Mucosa of rectum (tissue), 2 donors: ENCODE measurements around the gene CEP112.

Experiments
- H3K27ac ChIP-seq, 2 donors: one replicate each; pipeline ENCODE4 v1.7.0; 2013; ENCODE audit warnings: inconsistent platforms in 2 of 2, low read depth in 2 of 2, low read length in 2 of 2
- H3K27me3 ChIP-seq, 2 donors: one replicate each; pipeline ENCODE4 v1.7.0; 2013; ENCODE audit warnings: low read length in 2 of 2; ENCODE audit not compliant: control insufficient read depth in 2 of 2, insufficient read depth in 2 of 2
- H3K36me3 ChIP-seq, 2 donors: one replicate each; pipeline ENCODE4 v1.7.0; 2013; ENCODE audit warnings: low read length in 2 of 2; ENCODE audit not compliant: control insufficient read depth in 2 of 2, insufficient read depth in 2 of 2
- H3K4me1 ChIP-seq, 2 donors: one replicate each; pipeline ENCODE4 v1.7.0; 2013; ENCODE audit warnings: low read length in 2 of 2, mild to moderate bottlenecking in 1 of 2; ENCODE audit not compliant: control insufficient read depth in 2 of 2, insufficient read depth in 2 of 2
- H3K4me3 ChIP-seq, 2 donors: one replicate each; pipeline ENCODE4 v1.7.0; 2013; ENCODE audit warnings: low read length in 2 of 2
- H3K9ac ChIP-seq, 2 donors: one replicate each; pipeline ENCODE4 v1.7.0; 2013; ENCODE audit warnings: low read length in 2 of 2, low read depth in 1 of 2, mild to moderate bottlenecking in 1 of 2
- H3K9me3 ChIP-seq, 2 donors: one replicate each; pipeline ENCODE4 v1.7.0; 2013; ENCODE audit warnings: low read length in 2 of 2; ENCODE audit not compliant: control insufficient read depth in 2 of 2
- donor health status: healthy.
- donor health status: Normal muscosa, but diverticular disease.

CEP112 gene

GRCh38 chr17:65617496-65617895 lies 574.4 kb downstream of the CEP112 start:
- no peaks in the 10 kb centered on the region for H3K9me3 ChIP-seq
- H3K27ac ChIP-seq = no peak overlapping the region
- no peaks in the 10 kb centered on the region for H3K27me3 ChIP-seq
- H3K9ac ChIP-seq = no peak overlapping the region
- peaks cover 0 to under 1% of the 10 kb centered on the region in 2 donors for H3K4me1 ChIP-seq
- no peaks in the 10 kb centered on the region for H3K36me3 ChIP-seq
- H3K4me3 ChIP-seq = no peak overlapping the region

GRCh38 chr17:65609749-65610148 lies 582.2 kb downstream of the CEP112 start:
- no peak overlapping the region for H3K9ac ChIP-seq
- no peaks in the 10 kb centered on the region for H3K9me3 ChIP-seq
- no peaks in the 10 kb centered on the region for H3K36me3 ChIP-seq
- no peak overlapping the region for H3K27ac ChIP-seq
- H3K4me3 ChIP-seq = no peak overlapping the region
- peaks cover 7 to 16% of the 10 kb centered on the region in 2 donors for H3K4me1 ChIP-seq
- H3K27me3 ChIP-seq = no peaks in the 10 kb centered on the region

- no peak overlapping the region for H3K4me3 ChIP-seq
- H3K27me3 ChIP-seq = no peaks in the 10 kb centered on the region
- H3K9ac ChIP-seq = no peak overlapping the region
- peaks cover 7 to 16% of the 10 kb centered on the region in 2 donors for H3K4me1 ChIP-seq
- no peaks in the 10 kb centered on the region for H3K36me3 ChIP-seq
- H3K27ac ChIP-seq = no peak overlapping the region
- no peaks in the 10 kb centered on the region for H3K9me3 ChIP-seq
Observed at GRCh38 chr17:65609286-65609685, 582.6 kb downstream of the CEP112 start.

GRCh38 chr17:65604070-65604469 lies 587.9 kb downstream of the CEP112 start:
- H3K36me3 ChIP-seq = no peaks in the 10 kb centered on the region
- no peaks in the 10 kb centered on the region for H3K4me1 ChIP-seq
- no peaks in the 10 kb centered on the region for H3K9me3 ChIP-seq
- no peak overlapping the region for H3K9ac ChIP-seq
- H3K4me3 ChIP-seq = no peak overlapping the region
- H3K27ac ChIP-seq = no peak overlapping the region
- no peaks in the 10 kb centered on the region for H3K27me3 ChIP-seq

GRCh38 chr17:65601881-65602280 lies 590.1 kb downstream of the CEP112 start:
- Histone ChIP-seq H3K9me3 (no peaks in the 10 kb centered on the region), H3K27me3 (no peaks in the 10 kb centered on the region), H3K9ac (no peak overlapping the region), H3K4me3 (no peak overlapping the region), H3K4me1 (no peaks in the 10 kb centered on the region), H3K36me3 (no peaks in the 10 kb centered on the region), H3K27ac (no peak overlapping the region)

GRCh38 chr17:65601145-65601544 lies 590.8 kb downstream of the CEP112 start:
- no peak overlapping the region for H3K4me3 ChIP-seq
- no peak overlapping the region for H3K27ac ChIP-seq
- no peaks in the 10 kb centered on the region for H3K9me3 ChIP-seq
- no peak overlapping the region for H3K9ac ChIP-seq
- H3K27me3 ChIP-seq = no peaks in the 10 kb centered on the region
- no peaks in the 10 kb centered on the region for H3K36me3 ChIP-seq
- no peaks in the 10 kb centered on the region for H3K4me1 ChIP-seq

- Histone ChIP-seq H3K9ac (no peak overlapping the region), H3K4me3 (no peak overlapping the region), H3K27ac (no peak overlapping the region), H3K9me3 (no peaks in the 10 kb centered on the region), H3K27me3 (no peaks in the 10 kb centered on the region), H3K4me1 (no peaks in the 10 kb centered on the region), H3K36me3 (no peaks in the 10 kb centered on the region)
Observed at GRCh38 chr17:65600518-65600917, 591.4 kb downstream of the CEP112 start.

- Histone ChIP-seq H3K4me3 (no peak overlapping the region), H3K36me3 (no peaks in the 10 kb centered on the region), H3K27me3 (no peaks in the 10 kb centered on the region), H3K9ac (no peak overlapping the region), H3K9me3 (no peaks in the 10 kb centered on the region), H3K4me1 (peaks cover 0 to 2% of the 10 kb centered on the region in 2 donors), H3K27ac (no peak overlapping the region)
Observed at GRCh38 chr17:65599650-65600049, 592.3 kb downstream of the CEP112 start.

GRCh38 chr17:65598746-65599145 lies 593.2 kb downstream of the CEP112 start:
- H3K9me3 ChIP-seq = no peaks in the 10 kb centered on the region
- H3K4me3 ChIP-seq = no peak overlapping the region
- no peak overlapping the region for H3K9ac ChIP-seq
- H3K27ac ChIP-seq = no peak overlapping the region
- peaks cover 0 to 2% of the 10 kb centered on the region in 2 donors for H3K4me1 ChIP-seq
- H3K27me3 ChIP-seq = no peaks in the 10 kb centered on the region
- no peaks in the 10 kb centered on the region for H3K36me3 ChIP-seq

GRCh38 chr17:65595071-65595656 lies 596.8 kb downstream of the CEP112 start:
- Histone ChIP-seq H3K4me3 (no peak overlapping the region), H3K9ac (no peak overlapping the region), H3K27me3 (no peaks in the 10 kb centered on the region), H3K9me3 (no peaks in the 10 kb centered on the region), H3K4me1 (peaks cover 0 to 2% of the 10 kb centered on the region in 2 donors), H3K36me3 (no peaks in the 10 kb centered on the region), H3K27ac (no peak overlapping the region)
